HepG2 (cell line): ENCODE measurements around the gene TIAM2. TPM values are rescaled to one million over a fixed set of nuclear protein-coding genes. Genes with fewer than 3 reads are reported as not detected.

Experiments used
- ATAC-seq: fragments of 200-7000 bp; cut with Tn5 transposase; 3 replicates; pipeline ENCODE4 v1.9.1; 2020; ENCODE audit warnings: mild to moderate bottlenecking, moderate library complexity
- BruUV-seq: library from RNA; stranded (reverse); fragments of 400-500 nt; replicated peaks from 2 replicates; lab custom pipeline; 2021; lab: Mats Ljungman, UMichigan
- CTCF ChIA-PET: fragments of 300-600 bp; formaldehyde crosslinking; extraction: SDS; loops from one replicate; lab custom pipeline; 2021; ENCODE audit warnings: low total read pairs, inconsistent platforms, low intra/inter-chr PET ratio; lab: Yijun Ruan, JAX
- POLR2A ChIA-PET: fragments of 350-600 bp; sonication (Branson Sonifier 250); formaldehyde crosslinking; loops from one replicate; lab custom pipeline; 2020; ENCODE audit warnings: antibody characterized with exemption, inconsistent platforms; lab: Yijun Ruan, JAX
- DNase-seq: peaks from one replicate; pipeline ENCODE4 v3.0.0-alpha.2; 2015; ENCODE audit warnings: low spot score
- FAIRE-seq: peaks from 3 replicates; lab custom pipeline; 2011; peaks lifted over from hg19 to GRCh38; lab: Jason Lieb, UNC
- H2AFZ ChIP-seq: one replicate; pipeline ENCODE4 v1.6.1; 2011; ENCODE audit warnings: low read length, inconsistent platforms
- H3K27ac ChIP-seq: fragments of 300-600 bp; 3 replicates; pipeline ENCODE4 v1.8.0; 2011; ENCODE audit warnings: mixed run types, mild to moderate bottlenecking, mixed read lengths, low read length, inconsistent platforms; ENCODE audit not compliant: insufficient read depth; ENCODE audit errors: extremely low read length
- H3K27me3 ChIP-seq, 2 experiments: fragments of 200-600 bp in 1 of 2; 2 replicates in 1 of 2; 3 replicates in 1 of 2; pipeline versions ENCODE4 v1.6.0 to v1.8.0; 2011; ENCODE audit warnings: low read length in 2 of 2, mild to moderate bottlenecking in 2 of 2, moderate library complexity in 2 of 2, inconsistent platforms in 1 of 2; ENCODE audit not compliant: insufficient read depth in 2 of 2, control insufficient read depth in 1 of 2
- H3K36me3 ChIP-seq, 2 experiments: fragments of 200-600 bp in 1 of 2; replicated peaks in 1 of 2; 2 replicates in 1 of 2; 3 replicates in 1 of 2; pipeline versions ENCODE4 v1.5.1 to v1.8.0; 2011; ENCODE audit warnings: low read length in 2 of 2, inconsistent platforms in 1 of 2; ENCODE audit not compliant: insufficient read depth in 2 of 2, control insufficient read depth in 1 of 2
- H3K4me1 ChIP-seq: 2 replicates; pipeline ENCODE4 v1.5.1; 2012; ENCODE audit warnings: low read length, inconsistent platforms; ENCODE audit not compliant: insufficient read depth
- H3K4me2 ChIP-seq: 2 replicates; pipeline ENCODE4 v1.6.0; 2011; ENCODE audit warnings: low read depth, low read length, inconsistent platforms
- H3K4me3 ChIP-seq, 3 experiments: fragments of 200-600 bp in 1 of 3; sonication (generic), shearing (Covaris generic) in 1 of 3; replicated peaks in 1 of 3; 2 replicates each; pipeline ENCODE4 v1.5.1; 2011 to 2016; ENCODE audit warnings: low read length in 3 of 3, inconsistent platforms in 2 of 3, low read depth in 2 of 3, mild to moderate bottlenecking in 2 of 3, control low read depth in 1 of 3, mixed read lengths in 1 of 3; ENCODE audit not compliant: insufficient read depth in 1 of 3
- H3K79me2 ChIP-seq: one replicate; pipeline ENCODE4 v1.6.1; 2011; ENCODE audit warnings: low read length, inconsistent platforms; ENCODE audit not compliant: insufficient read depth
- H3K9ac ChIP-seq: 2 replicates; pipeline ENCODE4 v1.6.0; 2011; ENCODE audit warnings: mild to moderate bottlenecking, low read depth, low read length, inconsistent platforms; ENCODE audit not compliant: insufficient read depth
- H3K9me3 ChIP-seq: 2 replicates; pipeline ENCODE4 v1.5.1; 2012; ENCODE audit warnings: mild to moderate bottlenecking, low read length
- H4K20me1 ChIP-seq: 2 replicates; pipeline ENCODE4 v1.6.0; 2011; ENCODE audit warnings: inconsistent platforms, mild to moderate bottlenecking, low read length, moderate library complexity; ENCODE audit not compliant: insufficient read depth
- PLRG1 ChIP-seq: fragments of 450-650 bp; conservative IDR thresholded peaks from 2 replicates; pipeline ENCODE4 v1.6.1; 2016
- TBL1XR1 ChIP-seq: fragments of 150-350 bp; IDR thresholded peaks from 2 replicates; pipeline ENCODE4 v1.6.1; 2014; ENCODE audit warnings: borderline replicate concordance, low read length; ENCODE audit not compliant: partially characterized antibody
- ZNF263 ChIP-seq: sonication (generic); formaldehyde crosslinking; IDR thresholded peaks from 2 replicates; pipeline ENCODE4 v1.4.0; 2020; ENCODE audit warnings: missing genetic modification reagents
- ZNF451 ChIP-seq: sonication (generic); formaldehyde crosslinking; IDR thresholded peaks from 2 replicates; pipeline ENCODE4 v1.5.0; 2020; ENCODE audit warnings: mild to moderate bottlenecking, missing genetic modification reagents
- ZNF670 ChIP-seq: sonication (generic); formaldehyde crosslinking; IDR thresholded peaks from 2 replicates; pipeline ENCODE4 v1.8.0; 2022; ENCODE audit warnings: mild to moderate bottlenecking, missing genetic modification reagents, borderline replicate concordance
- WGBS: methylation state at CpG from one replicate; pipeline ENCODE4 v1.1.6; 2017; ENCODE audit warnings: low lambda C conversion rate; 5-methylcytosine and 5-hydroxymethylcytosine counted together
- in situ Hi-C: cut with HindIII; loops from 2 replicates; pipeline ENCODE4 v1.10.0; 2017; ENCODE audit warnings: low pct_unique_long_range_greater_than_20kb; ENCODE audit not compliant: extremely low pct_ligation_motif_present
- intact Hi-C: fragments of 100-400 bp; cut with micrococcal nuclease; formaldehyde crosslinking; loops from one replicate; pipeline ENCODE4 v1.10.0; 2022; ENCODE audit not compliant: unreplicated experiment
- polyA plus RNA-seq, 8 experiments: library from polyadenylated mRNA; depleted of rRNA in 3 of 8; stranded (reverse) in 7 of 8; unstranded in 1 of 8; fragments of >200 nt; fragmentation: Illumina TruSeq in 4 of 8; extraction: Trizol in 4 of 8; gene quantifications; 2 replicates each; pipeline versions ENCODE4 v1.2.1 to v1.2.3, GENCODE V29; 2011 to 2016; ENCODE audit warnings: low read depth in 4 of 8, missing spikeins in 1 of 8, mixed read lengths in 1 of 8; ENCODE audit not compliant: insufficient read depth in 1 of 8
- total RNA-seq, 5 experiments: library from RNA; depleted of rRNA; stranded (reverse); fragments of >200 nt; fragmentation: Illumina TruSeq; extraction: Trizol; gene quantifications; 2 replicates each; pipeline ENCODE4 v1.2.3, GENCODE V29; 2016; ENCODE audit warnings: low read depth in 1 of 5
- TF ChIP-seq, protein P1 (sequence below): sonication (generic); formaldehyde crosslinking; conservative IDR thresholded peaks from 2 replicates; pipeline ENCODE4 v1.8.0; 2022; ENCODE audit warnings: missing genetic modification reagents

The TIAM2 gene
- total and polyA plus RNA-seq, 2 of the 13 experiments (the other 11 are each of a cell fraction or from before 2014, with no cell fraction given): 4.1 to 4.5 TPM

DNA sequence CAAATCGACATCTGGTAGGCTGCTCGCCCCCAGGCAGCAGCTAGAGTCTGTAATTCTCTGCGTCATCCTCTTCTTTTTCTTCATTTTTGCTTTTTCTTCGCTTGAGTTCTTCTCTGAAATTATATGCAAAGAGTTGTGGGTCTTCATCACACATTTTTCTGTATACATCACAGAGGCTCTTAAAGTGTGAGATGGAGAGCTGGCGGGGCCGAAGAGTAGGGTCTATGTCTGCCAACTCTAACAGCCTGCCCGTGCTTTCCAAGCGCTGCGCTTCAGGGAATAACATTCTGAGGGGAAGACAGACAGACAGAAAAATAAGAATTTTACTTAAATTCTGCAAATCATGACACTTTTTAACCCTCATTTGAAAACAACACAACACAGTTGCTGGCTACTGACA lies 262.7 kb downstream of the TIAM2 start:
- 97% methylated on average over 9 of the region's 9 CpGs for WGBS
- Histone ChIP-seq H3K4me1 (peaks cover 9% of the 10 kb centered on the region; the same call in 1 of the 2 replicates), H3K27ac (no peak overlapping the region), H3K4me3 (no peak overlapping the region), H3K4me2 (no peak overlapping the region), H3K9ac (no peak overlapping the region), H4K20me1 (no peaks in the 10 kb centered on the region), H3K36me3 (peaks cover 45 to 99% of the 10 kb centered on the region in 2 experiments), H2AFZ (no peak overlapping the region), H3K9me3 (no peaks in the 10 kb centered on the region), H3K27me3 (no peaks in the 10 kb centered on the region), H3K79me2 (peaks cover under 1% of the 10 kb centered on the region)
- in situ Hi-C loops: no loop called here
- DNase-seq: no peak
- no TSS peak for BruUV-seq
- ChIA-PET CTCF (no interaction called here), POLR2A (no interaction called here)
- no peak for FAIRE-seq
- ATAC-seq: no peak
- intact Hi-C loops: no loop called here
- TF ChIP-seq, protein P1, sequence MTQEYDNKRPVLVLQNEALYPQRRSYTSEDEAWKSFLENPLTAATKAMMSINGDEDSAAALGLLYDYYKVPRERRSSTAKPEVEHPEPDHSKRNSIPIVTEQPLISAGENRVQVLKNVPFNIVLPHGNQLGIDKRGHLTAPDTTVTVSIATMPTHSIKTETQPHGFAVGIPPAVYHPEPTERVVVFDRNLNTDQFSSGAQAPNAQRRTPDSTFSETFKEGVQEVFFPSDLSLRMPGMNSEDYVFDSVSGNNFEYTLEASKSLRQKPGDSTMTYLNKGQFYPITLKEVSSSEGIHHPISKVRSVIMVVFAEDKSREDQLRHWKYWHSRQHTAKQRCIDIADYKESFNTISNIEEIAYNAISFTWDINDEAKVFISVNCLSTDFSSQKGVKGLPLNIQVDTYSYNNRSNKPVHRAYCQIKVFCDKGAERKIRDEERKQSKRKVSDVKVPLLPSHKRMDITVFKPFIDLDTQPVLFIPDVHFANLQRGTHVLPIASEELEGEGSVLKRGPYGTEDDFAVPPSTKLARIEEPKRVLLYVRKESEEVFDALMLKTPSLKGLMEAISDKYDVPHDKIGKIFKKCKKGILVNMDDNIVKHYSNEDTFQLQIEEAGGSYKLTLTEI: no peak
- TF ChIP-seq ZNF451: no peak
- no peak for TF ChIP-seq TBL1XR1
- TF ChIP-seq ZNF670: no peak
- TF ChIP-seq ZNF263 (CRISPR knock-in tag): no peak

DNA sequence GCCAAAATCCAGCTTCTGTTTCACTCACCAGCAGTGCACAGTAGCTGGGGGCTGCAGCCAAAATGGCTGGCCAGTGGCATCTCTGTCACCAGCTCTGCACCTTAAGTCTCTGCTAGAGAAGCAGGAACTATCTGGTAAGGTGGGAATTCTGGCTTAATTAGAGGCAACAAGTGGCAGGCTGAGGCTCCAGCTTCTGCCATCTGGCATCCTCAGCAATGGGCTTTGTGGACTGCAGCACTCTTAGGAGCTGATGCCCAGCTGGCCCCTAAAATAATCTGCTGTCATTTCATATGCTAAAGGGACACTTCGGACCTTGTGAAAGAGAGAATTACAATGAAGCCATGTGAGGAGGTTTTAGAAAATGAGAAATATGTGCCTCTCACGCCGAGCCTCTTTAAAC lies 264.1 kb downstream of the TIAM2 start:
- no peak overlapping the region for H3K4me3 ChIP-seq
- 98% methylated on average over 3 of the region's 3 CpGs for WGBS
- no TSS peak for BruUV-seq
- ATAC-seq (no peak), FAIRE-seq (no peak), DNase-seq (no peak)
- H3K4me2 ChIP-seq: no peak overlapping the region
- no peaks in the 10 kb centered on the region for H3K9me3 ChIP-seq
- no peak overlapping the region for H3K27ac ChIP-seq
- in situ Hi-C loops: no loop called here
- CTCF ChIA-PET: no interaction called here
- peaks cover 13% of the 10 kb centered on the region for H3K79me2 ChIP-seq
- H3K27me3 ChIP-seq: no peaks in the 10 kb centered on the region
- H3K9ac ChIP-seq: no peak overlapping the region
- intact Hi-C loops: no loop called here
- H3K4me1 ChIP-seq: no peaks in the 10 kb centered on the region
- H4K20me1 ChIP-seq: 0 out of 2 replicates have a peak, but pooled peaks cover 3% of the 10 kb centered on the region
- no peak for TF ChIP-seq PLRG1
- TF ChIP-seq, all 625 proteins: peak for 0
- Histone ChIP-seq H3K36me3 (peaks cover 49 to 97% of the 10 kb centered on the region in 2 experiments), H2AFZ (no peak overlapping the region)
- POLR2A ChIA-PET: no interaction called here
